ENCODE results near the gene CTRB1.
A peak's percentile ranks its signal among the peaks of the same experiment; 100 is the strongest.
"Not testable (repeated sequence)": the region's sequence is repeated elsewhere in the genome, so short reads cannot be mapped to it uniquely, and the experiment has no call there.

CTRB1 gene

DNA sequence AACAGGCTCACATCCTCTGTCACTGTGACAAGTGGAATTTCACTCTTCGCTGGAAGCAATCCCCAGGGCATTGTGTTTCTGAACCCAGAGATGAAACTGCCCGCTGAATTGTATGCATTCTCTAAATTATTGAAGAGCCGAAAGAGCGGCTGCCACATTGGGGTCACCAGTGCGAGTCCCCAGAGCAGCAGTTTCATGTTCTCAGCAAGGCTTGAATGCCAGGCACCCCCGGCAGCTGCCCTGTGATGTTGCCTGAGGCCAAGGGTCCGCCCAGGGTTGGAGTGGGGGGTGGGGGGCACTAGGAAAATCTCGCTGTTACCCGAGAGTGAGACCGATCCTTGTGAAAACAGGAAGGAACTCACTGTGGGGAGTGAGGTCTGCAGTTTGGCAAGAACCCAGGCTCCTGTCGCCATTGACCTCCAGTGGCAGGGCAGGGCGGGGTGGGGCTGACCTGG, 53.3 kb downstream of the CTRB1 start:
- no peak for DNase-seq (ENCODE audit: low read depth, low spot score)
- in situ Hi-C loops (cut with HindIII; ENCODE audit: low sequenced_read_pairs), result no loop called here
- TF ChIP-seq, protein P1, sequence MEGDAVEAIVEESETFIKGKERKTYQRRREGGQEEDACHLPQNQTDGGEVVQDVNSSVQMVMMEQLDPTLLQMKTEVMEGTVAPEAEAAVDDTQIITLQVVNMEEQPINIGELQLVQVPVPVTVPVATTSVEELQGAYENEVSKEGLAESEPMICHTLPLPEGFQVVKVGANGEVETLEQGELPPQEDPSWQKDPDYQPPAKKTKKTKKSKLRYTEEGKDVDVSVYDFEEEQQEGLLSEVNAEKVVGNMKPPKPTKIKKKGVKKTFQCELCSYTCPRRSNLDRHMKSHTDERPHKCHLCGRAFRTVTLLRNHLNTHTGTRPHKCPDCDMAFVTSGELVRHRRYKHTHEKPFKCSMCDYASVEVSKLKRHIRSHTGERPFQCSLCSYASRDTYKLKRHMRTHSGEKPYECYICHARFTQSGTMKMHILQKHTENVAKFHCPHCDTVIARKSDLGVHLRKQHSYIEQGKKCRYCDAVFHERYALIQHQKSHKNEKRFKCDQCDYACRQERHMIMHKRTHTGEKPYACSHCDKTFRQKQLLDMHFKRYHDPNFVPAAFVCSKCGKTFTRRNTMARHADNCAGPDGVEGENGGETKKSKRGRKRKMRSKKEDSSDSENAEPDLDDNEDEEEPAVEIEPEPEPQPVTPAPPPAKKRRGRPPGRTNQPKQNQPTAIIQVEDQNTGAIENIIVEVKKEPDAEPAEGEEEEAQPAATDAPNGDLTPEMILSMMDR (IDR thresholded peaks at IDR 0.05; ENCODE audit: low read depth, low read length), result no peak
- H3K4me3 ChIP-seq (ENCODE audit: low read depth, low read length), result no peak overlapping the region

DNA sequence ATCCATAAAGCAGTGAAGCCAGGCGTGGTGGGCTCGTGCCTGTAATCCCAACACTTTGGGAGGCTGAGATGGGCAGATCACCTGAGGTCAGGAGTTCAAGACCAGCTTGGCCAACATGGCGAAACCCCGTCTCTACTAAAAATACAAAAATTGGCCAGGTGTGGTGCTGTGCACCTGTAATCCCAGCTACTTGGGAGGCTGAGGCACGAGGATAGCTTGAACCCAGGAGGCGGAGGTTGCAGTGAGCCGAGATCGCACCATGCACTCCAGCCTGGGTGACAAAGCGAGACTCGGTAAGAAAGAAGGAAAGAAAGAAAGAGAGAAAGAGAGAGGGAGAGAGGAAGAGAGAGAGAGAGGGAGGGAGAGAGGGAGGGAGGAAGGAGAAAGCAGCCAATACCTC, 53.8 kb downstream of the CTRB1 start:
- DNase-seq (ENCODE audit: low read depth, low spot score); H3K4me3 ChIP-seq (ENCODE audit: low read depth, low read length); in situ Hi-C loops (cut with HindIII; ENCODE audit: low sequenced_read_pairs): not testable (repeated sequence)

DNA sequence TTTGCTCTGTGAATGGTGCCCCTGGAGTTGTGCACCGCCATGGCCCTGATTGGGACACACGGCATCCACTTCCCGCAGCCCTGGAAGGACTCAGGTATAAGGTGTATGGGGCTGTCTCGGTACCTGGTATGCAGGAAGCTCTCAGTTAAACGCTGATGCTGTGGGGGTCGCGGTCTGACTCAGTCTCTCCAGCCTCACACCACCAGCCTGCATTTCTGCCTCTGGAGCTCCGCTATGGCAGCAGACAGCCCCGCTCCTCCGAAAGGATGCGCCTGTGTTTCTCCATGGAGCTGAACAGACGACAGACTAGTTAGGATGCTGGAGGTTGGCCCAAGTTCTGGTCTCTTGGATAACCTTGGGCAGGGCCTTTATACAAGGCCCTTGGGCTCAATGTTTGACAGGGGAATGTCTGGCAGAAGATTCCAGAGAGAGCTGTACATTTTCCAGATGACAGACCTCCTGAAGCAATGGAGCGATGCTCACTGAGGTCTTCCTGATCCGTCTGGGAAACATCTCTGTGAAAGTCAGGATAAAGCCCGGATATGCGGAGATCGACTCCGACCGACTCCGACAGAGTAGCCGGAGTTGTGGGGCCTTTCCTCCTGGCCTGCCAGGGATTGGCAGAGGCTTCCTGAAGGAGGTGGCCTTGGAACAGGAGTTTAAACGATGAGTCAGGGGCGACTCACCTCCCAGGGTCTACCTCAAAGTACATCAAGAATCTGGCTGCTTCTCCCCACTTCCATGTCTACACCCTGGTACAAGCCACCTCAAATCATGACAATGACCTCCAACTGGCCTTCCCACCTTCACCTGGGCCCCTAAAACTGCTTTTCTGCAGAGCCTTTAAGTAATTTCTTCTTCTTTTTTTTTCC, 54.5 kb downstream of the CTRB1 start:
- in situ Hi-C loops (cut with HindIII; ENCODE audit: low sequenced_read_pairs), result no loop called here
- no peak overlapping the region for H3K4me3 ChIP-seq (ENCODE audit: low read depth, low read length)
- TF ChIP-seq, protein P1 (IDR thresholded peaks at IDR 0.05; ENCODE audit: low read depth, low read length), result no peak
- DNase-seq (ENCODE audit: low read depth, low spot score), result peak; percentile 57

Data from astrocyte of the spinal cord (primary cell).